GM21367 (cell line): ENCODE results near the gene NTMT2.
"Not testable (repeated sequence)": the region's sequence is repeated elsewhere in the genome, so short reads cannot be mapped to it uniquely, and the experiment has no call there.

Experiments
- ATAC-seq: cut with Tn5 transposase; IDR thresholded peaks from one replicate; pipeline ENCODE4 v1.9.1; 2021; ENCODE audit not compliant: unreplicated experiment

Gene NTMT2

GRCh38 chr1:170156594-170156993 lies 10.8 kb downstream of the NTMT2 start:
- ATAC-seq = no peak

GRCh38 chr1:170157820-170158219 lies 12.1 kb downstream of the NTMT2 start:
- ATAC-seq = no peak

GRCh38 chr1:170162459-170163246 lies 16.9 kb downstream of the NTMT2 start:
- ATAC-seq = no peak

GRCh38 chr1:170164103-170164763 lies 18.5 kb downstream of the NTMT2 start:
- ATAC-seq = no peak

GRCh38 chr1:170166518-170167180 lies 20.9 kb downstream of the NTMT2 start:
- ATAC-seq = no peak

- no peak for ATAC-seq
Measured at GRCh38 chr1:170168265-170168664, 22.5 kb downstream of the NTMT2 start.

- ATAC-seq = not testable (repeated sequence)
Measured at GRCh38 chr1:170170513-170170912, 24.8 kb downstream of the NTMT2 start.

GRCh38 chr1:170174395-170174794 lies 28.6 kb downstream of the NTMT2 start:
- ATAC-seq = no peak

- ATAC-seq = no peak
Measured at GRCh38 chr1:170175041-170175440, 29.3 kb downstream of the NTMT2 start.

GRCh38 chr1:170175484-170175883 lies 29.7 kb downstream of the NTMT2 start:
- no peak for ATAC-seq

GRCh38 chr1:170176772-170177171 lies 31.0 kb downstream of the NTMT2 start:
- ATAC-seq = no peak

GRCh38 chr1:170182442-170182841 lies 36.7 kb downstream of the NTMT2 start:
- ATAC-seq = no peak

GRCh38 chr1:170192546-170192945 lies 46.8 kb downstream of the NTMT2 start:
- ATAC-seq = no peak

GRCh38 chr1:170194451-170194850 lies 48.7 kb downstream of the NTMT2 start:
- ATAC-seq = no peak

- no peak for ATAC-seq
Measured at GRCh38 chr1:170196490-170197236, 50.9 kb downstream of the NTMT2 start.

- ATAC-seq = no peak
Measured at GRCh38 chr1:170198090-170198489, 52.3 kb downstream of the NTMT2 start.

GRCh38 chr1:170198584-170198983 lies 52.8 kb downstream of the NTMT2 start:
- no peak for ATAC-seq

GRCh38 chr1:170200161-170200560 lies 54.4 kb downstream of the NTMT2 start:
- ATAC-seq = no peak

GRCh38 chr1:170200621-170201397 lies 55.0 kb downstream of the NTMT2 start:
- no peak for ATAC-seq

GRCh38 chr1:170203693-170204092 lies 57.9 kb downstream of the NTMT2 start:
- no peak for ATAC-seq
